A673 (cell line): ENCODE results near the gene CYFIP2. TPM values are rescaled to one million over a fixed set of nuclear protein-coding genes. Genes with fewer than 3 reads are reported as not detected.

ENCODE experiments used
- BruUV-seq: library from RNA; stranded (reverse); fragments of 400-500 nt; replicated peaks from 2 replicates; lab custom pipeline; 2021; lab: Mats Ljungman, UMichigan
- CTCF ChIA-PET: fragments of 300-600 bp; sonication (Branson Sonifier 250); formaldehyde crosslinking; loops from one replicate; lab custom pipeline; 2022; ENCODE audit warnings: antibody characterized with exemption; lab: Charles Lee
- POLR2A ChIA-PET: fragments of 300-600 bp; sonication (Branson Sonifier 250); formaldehyde crosslinking; loops from one replicate; lab custom pipeline; 2022; ENCODE audit warnings: antibody characterized with exemption; ENCODE audit not compliant: low non-redundant PET; lab: Charles Lee
- DNase-seq: peaks from one replicate; pipeline ENCODE4 v3.0.0-alpha.2; 2015; ENCODE audit warnings: low spot score
- H3K27ac ChIP-seq: fragments of 200-600 bp; sonication (generic); 2 replicates; pipeline ENCODE4 v1.5.1; 2016; ENCODE audit warnings: mixed run types, low read depth, mild to moderate bottlenecking, mixed read lengths, antibody characterized with exemption, low read length; ENCODE audit not compliant: poor library complexity, severe bottlenecking
- H3K27me3 ChIP-seq: fragments of 200-600 bp; sonication (generic); replicated peaks from 2 replicates; pipeline ENCODE4 v1.6.1; 2017; ENCODE audit warnings: mixed run types, low read depth, mild to moderate bottlenecking, mixed read lengths, antibody characterized with exemption, low read length; ENCODE audit not compliant: insufficient read depth, poor library complexity
- H3K36me3 ChIP-seq: fragments of 200-600 bp; sonication (generic); 2 replicates; pipeline ENCODE4 v1.6.1; 2016; ENCODE audit warnings: mixed run types, mild to moderate bottlenecking, mixed read lengths, antibody characterized with exemption, low read length; ENCODE audit not compliant: insufficient read depth, poor library complexity, severe bottlenecking
- H3K4me1 ChIP-seq: fragments of 200-600 bp; sonication (generic); 2 replicates; pipeline ENCODE4 v1.6.1; 2017; ENCODE audit warnings: mixed run types, mild to moderate bottlenecking, mixed read lengths, antibody characterized with exemption, low read length; ENCODE audit not compliant: insufficient read depth, poor library complexity, severe bottlenecking
- H3K4me3 ChIP-seq: fragments of 200-600 bp; sonication (generic); 2 replicates; pipeline ENCODE4 v1.5.1; 2016; ENCODE audit warnings: low read depth, mixed run types, mild to moderate bottlenecking, mixed read lengths, low read length; ENCODE audit not compliant: poor library complexity, severe bottlenecking
- H3K9me3 ChIP-seq: fragments of 200-600 bp; sonication (generic); 2 replicates; pipeline ENCODE4 v1.6.1; 2016; ENCODE audit warnings: mixed run types, low read depth, mild to moderate bottlenecking, mixed read lengths, antibody characterized with exemption, low read length; ENCODE audit not compliant: poor library complexity, severe bottlenecking
- EZH2 ChIP-seq: fragments of 200-600 bp; sonication (generic); IDR thresholded peaks from 2 replicates; pipeline ENCODE4 v1.6.1; 2017; ENCODE audit warnings: borderline replicate concordance, low read depth, mild to moderate bottlenecking, mixed read lengths, antibody characterized with exemption, low read length; ENCODE audit not compliant: poor library complexity, severe bottlenecking
- intact Hi-C: fragments of 100-400 bp; cut with micrococcal nuclease; formaldehyde crosslinking; loops from one replicate; pipeline ENCODE4 v1.10.0; 2022; ENCODE audit not compliant: unreplicated experiment
- total RNA-seq: library from RNA; stranded (reverse); gene quantifications from 2 replicates; pipeline ENCODE4 v1.2.3, GENCODE V29; 2021
- TF ChIP-seq, protein P1 (sequence below): fragments of 300-800, 200-600 bp; sonication (generic); conservative IDR thresholded peaks from 2 replicates; pipeline ENCODE4 v1.5.1; 2017; ENCODE audit warnings: low read depth, mild to moderate bottlenecking, antibody characterized with exemption, low read length, moderate library complexity, mixed read lengths

Gene CYFIP2
- total RNA-seq, 1 experiment from 2014 or later: 17.2 TPM

DNA sequence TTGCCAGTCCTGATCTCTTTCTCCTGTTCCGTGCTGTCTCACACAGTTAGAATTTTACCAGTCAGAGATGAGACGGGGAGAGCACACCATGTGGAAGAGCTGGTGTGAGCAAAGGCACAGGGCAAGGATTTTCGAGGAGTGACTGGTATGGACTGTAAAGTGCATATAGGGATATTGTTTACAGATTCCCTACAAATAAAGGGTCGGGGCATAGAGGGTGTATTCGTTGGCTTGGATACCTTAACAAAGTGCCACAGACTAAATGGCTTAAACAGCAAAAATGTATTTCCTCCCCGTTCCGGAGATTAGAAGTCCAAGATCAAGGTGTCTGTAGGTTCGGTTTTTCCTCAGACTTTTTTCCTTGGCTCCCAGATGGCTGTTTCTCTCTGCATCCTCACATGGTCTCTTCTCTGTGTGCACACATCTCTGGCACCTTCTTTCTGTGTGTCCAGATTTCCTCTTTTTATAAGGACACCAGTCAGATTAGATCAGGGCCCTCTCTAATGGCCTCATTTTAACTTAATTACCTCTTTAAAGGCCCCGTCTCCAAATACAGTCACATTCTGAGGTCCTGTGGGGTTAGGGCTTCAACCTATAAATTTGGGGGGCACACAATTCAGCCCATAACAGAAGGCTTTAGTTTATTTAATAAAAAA is 23.4 kb downstream of the CYFIP2 start:
- H3K27ac ChIP-seq: no peak overlapping the region
- POLR2A ChIA-PET: no interaction called here
- no peak overlapping the region for H3K4me3 ChIP-seq
- TF ChIP-seq, protein P1, sequence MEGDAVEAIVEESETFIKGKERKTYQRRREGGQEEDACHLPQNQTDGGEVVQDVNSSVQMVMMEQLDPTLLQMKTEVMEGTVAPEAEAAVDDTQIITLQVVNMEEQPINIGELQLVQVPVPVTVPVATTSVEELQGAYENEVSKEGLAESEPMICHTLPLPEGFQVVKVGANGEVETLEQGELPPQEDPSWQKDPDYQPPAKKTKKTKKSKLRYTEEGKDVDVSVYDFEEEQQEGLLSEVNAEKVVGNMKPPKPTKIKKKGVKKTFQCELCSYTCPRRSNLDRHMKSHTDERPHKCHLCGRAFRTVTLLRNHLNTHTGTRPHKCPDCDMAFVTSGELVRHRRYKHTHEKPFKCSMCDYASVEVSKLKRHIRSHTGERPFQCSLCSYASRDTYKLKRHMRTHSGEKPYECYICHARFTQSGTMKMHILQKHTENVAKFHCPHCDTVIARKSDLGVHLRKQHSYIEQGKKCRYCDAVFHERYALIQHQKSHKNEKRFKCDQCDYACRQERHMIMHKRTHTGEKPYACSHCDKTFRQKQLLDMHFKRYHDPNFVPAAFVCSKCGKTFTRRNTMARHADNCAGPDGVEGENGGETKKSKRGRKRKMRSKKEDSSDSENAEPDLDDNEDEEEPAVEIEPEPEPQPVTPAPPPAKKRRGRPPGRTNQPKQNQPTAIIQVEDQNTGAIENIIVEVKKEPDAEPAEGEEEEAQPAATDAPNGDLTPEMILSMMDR: no peak
- H3K9me3 ChIP-seq: no peaks in the 10 kb centered on the region
- intact Hi-C loops: no loop called here
- CTCF ChIA-PET: no interaction called here
- H3K4me1 ChIP-seq: no peaks in the 10 kb centered on the region
- H3K27me3 ChIP-seq: no peaks in the 10 kb centered on the region
- BruUV-seq: no TSS peak
- no peaks in the 10 kb centered on the region for H3K36me3 ChIP-seq
- DNase-seq: no peak

DNA sequence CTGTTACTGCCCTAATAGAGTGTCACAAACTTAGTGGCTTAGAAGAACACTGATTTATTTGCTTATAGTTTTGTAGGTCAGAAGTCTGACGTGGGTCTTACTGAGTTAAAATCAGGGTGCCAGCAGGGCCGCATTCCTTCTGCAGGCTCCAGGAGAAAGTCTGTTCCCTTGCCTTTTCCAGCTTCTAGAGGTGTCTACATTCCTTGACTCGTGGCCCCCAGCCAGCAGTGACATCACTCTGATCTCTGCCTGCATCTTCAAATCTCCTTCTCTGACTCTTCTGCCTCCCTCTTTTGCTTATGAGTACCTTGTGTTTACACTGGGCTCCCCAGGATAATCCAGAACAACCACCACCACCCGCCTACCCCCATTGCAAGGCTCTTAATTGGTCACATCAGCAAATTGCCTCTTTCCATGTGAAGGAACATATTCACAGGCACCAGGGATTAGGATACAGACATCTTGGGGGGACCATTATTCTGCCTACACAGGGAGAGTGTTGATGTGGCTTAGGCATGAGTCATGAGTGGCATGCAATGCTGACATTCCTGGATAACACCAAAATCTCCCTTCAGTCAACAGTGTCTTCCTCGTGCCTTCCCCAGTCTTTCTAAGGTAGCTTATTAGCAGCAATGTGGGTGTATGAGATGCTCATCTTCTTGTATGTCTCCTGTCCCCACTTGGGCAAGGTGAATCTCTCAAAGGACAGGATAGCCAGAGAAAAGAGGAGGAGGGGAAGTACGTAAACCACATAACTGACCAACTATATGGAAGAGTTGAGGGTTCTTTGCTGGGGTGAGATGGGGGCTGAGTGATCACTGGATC is 24.4 kb downstream of the CYFIP2 start:
- BruUV-seq: no TSS peak
- CTCF ChIA-PET: no interaction called here
- no peaks in the 10 kb centered on the region for H3K27me3 ChIP-seq
- DNase-seq: no peak
- H3K4me3 ChIP-seq: no peak overlapping the region
- H3K9me3 ChIP-seq: no peaks in the 10 kb centered on the region
- H3K4me1 ChIP-seq: no peaks in the 10 kb centered on the region
- TF ChIP-seq EZH2: no peak
- TF ChIP-seq, protein P1: no peak
- intact Hi-C loops: no loop called here
- POLR2A ChIA-PET: no interaction called here
- H3K27ac ChIP-seq: no peak overlapping the region
- no peaks in the 10 kb centered on the region for H3K36me3 ChIP-seq

DNA sequence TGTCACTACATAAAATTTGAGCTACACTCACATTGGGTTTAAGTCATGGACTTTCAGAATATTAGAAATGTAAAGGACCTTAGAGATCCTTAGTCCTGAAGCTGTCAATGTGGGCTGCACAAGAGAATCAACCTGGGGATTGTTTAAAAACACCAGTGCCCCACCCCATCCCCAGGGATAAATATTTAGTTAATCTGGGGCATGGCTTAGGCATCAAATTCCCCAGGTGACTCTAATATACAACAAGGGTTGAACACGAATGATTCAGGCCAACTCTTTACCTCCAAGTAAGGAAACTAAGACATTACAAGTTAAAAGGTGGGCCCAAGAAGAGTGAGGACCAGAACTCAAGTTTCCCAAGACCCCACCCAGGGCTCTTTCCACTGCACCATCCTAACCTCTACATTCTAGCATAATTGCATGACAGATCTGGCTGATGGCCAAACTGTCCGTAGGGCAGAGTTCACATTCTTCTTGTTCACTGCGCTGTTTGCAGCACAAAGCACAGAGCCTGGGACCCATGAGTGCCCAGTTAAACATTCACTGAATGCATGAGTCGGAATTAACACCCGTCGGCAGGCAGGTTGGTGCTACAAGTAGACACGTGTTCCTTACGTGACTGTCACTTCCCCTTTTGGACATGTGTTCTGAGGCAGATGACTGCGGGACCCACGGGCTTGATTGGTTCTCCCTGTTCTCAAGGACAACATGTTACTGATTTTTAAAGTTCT is 25.2 kb downstream of the CYFIP2 start:
- H3K9me3 ChIP-seq: no peaks in the 10 kb centered on the region
- no peak overlapping the region for H3K4me3 ChIP-seq
- H3K4me1 ChIP-seq: no peaks in the 10 kb centered on the region
- TF ChIP-seq EZH2: no peak
- TF ChIP-seq, protein P1: no peak
- H3K27me3 ChIP-seq: no peaks in the 10 kb centered on the region
- no TSS peak for BruUV-seq
- no peaks in the 10 kb centered on the region for H3K36me3 ChIP-seq
- ChIA-PET CTCF (no interaction called here), POLR2A (no interaction called here)
- no peak overlapping the region for H3K27ac ChIP-seq
- no peak for DNase-seq
- intact Hi-C loops: no loop called here
